Astrocyte of the spinal cord (primary cell): ENCODE results near the gene KIAA0586.
A peak's percentile ranks its signal among the peaks of the same experiment; 100 is the strongest.

Source experiments
- DNase-seq: peaks from one replicate; pipeline ENCODE4 v3.0.0; 2011; ENCODE audit warnings: low read depth, low spot score
- H3K4me3 ChIP-seq: 2 replicates; pipeline ENCODE4 v1.5.1; 2011; ENCODE audit warnings: low read depth, mild to moderate bottlenecking, low read length, moderate library complexity
- CTCF ChIP-seq: IDR thresholded peaks from 2 replicates; pipeline ENCODE4 v1.5.1; 2012; ENCODE audit warnings: low read depth, mild to moderate bottlenecking, low read length, inconsistent platforms
- in situ Hi-C: cut with HindIII; loops from 2 replicates; pipeline ENCODE4 v1.10.0; 2017; ENCODE audit warnings: low sequenced_read_pairs

The KIAA0586 gene

GRCh38 chr14:58463147-58463546 is 35.6 kb downstream of the KIAA0586 start:
- no peak overlapping the region for H3K4me3 ChIP-seq
- TF ChIP-seq CTCF: no peak
- in situ Hi-C loops: no loop called here
- DNase-seq: no peak

GRCh38 chr14:58464652-58465051 is 37.1 kb downstream of the KIAA0586 start:
- in situ Hi-C loops: no loop called here
- no peak for DNase-seq

GRCh38 chr14:58465421-58465820 is 37.9 kb downstream of the KIAA0586 start:
- peak; percentile 35 for DNase-seq
- no peak overlapping the region for H3K4me3 ChIP-seq
- in situ Hi-C loops: no loop called here
- TF ChIP-seq CTCF: no peak

More at GRCh38 chr14:58464652-58465051, 37.1 kb downstream of the KIAA0586 start:
- H3K4me3 ChIP-seq: no peak overlapping the region
- TF ChIP-seq CTCF: no peak

GRCh38 chr14:58466459-58466858 is 38.9 kb downstream of the KIAA0586 start:
- no peak for TF ChIP-seq CTCF
- H3K4me3 ChIP-seq: no peak overlapping the region
- no peak for DNase-seq
- in situ Hi-C loops: no loop called here

- TF ChIP-seq CTCF: no peak
- DNase-seq: no peak
- in situ Hi-C loops: no loop called here
- no peak overlapping the region for H3K4me3 ChIP-seq
Observed at GRCh38 chr14:58467575-58467974, 40.1 kb downstream of the KIAA0586 start.

GRCh38 chr14:58469309-58469708 is 41.8 kb downstream of the KIAA0586 start:
- no peak for TF ChIP-seq CTCF
- no peak for DNase-seq
- no peak overlapping the region for H3K4me3 ChIP-seq
- in situ Hi-C loops: no loop called here

- no peak overlapping the region for H3K4me3 ChIP-seq
- TF ChIP-seq CTCF: no peak
- in situ Hi-C loops: no loop called here
- DNase-seq: no peak
Observed at GRCh38 chr14:58476320-58476719, 48.8 kb downstream of the KIAA0586 start.
